ENCODE data around the gene VIPAS39.
A peak's percentile ranks its signal among the peaks of the same experiment; 100 is the strongest.

VIPAS39 gene

GRCh38 chr14:77475432-77476115 is 18.2 kb upstream of the VIPAS39 start:
- H3K4me3 Mint-ChIP-seq: no peak overlapping the region
- no peaks in the 10 kb centered on the region for H3K9me3 Mint-ChIP-seq
- DNase-seq: no peak
- H3K27me3 Mint-ChIP-seq (ENCODE audit: low read depth, poor library complexity): peaks cover 9% of the 10 kb centered on the region
- H3K36me3 Mint-ChIP-seq (ENCODE audit: low read depth): no peaks in the 10 kb centered on the region
- H3K4me1 Mint-ChIP-seq: peaks cover 52% of the 10 kb centered on the region
- no peak overlapping the region for H3K27ac Mint-ChIP-seq
- TF ChIP-seq CTCF (IDR thresholded peaks at IDR 0.05): no peak

- peaks cover 54% of the 10 kb centered on the region for H3K4me1 Mint-ChIP-seq
- peak overlapping the region; percentile 8 for H3K27ac Mint-ChIP-seq
- DNase-seq: no peak
- peaks cover 9% of the 10 kb centered on the region for H3K27me3 Mint-ChIP-seq (ENCODE audit: low read depth, poor library complexity)
- peak overlapping the region; percentile 50 for H3K4me3 Mint-ChIP-seq
- H3K9me3 Mint-ChIP-seq: no peaks in the 10 kb centered on the region
- H3K36me3 Mint-ChIP-seq (ENCODE audit: low read depth): peaks cover 1% of the 10 kb centered on the region
- TF ChIP-seq CTCF (IDR thresholded peaks at IDR 0.05): no peak
Measured at GRCh38 chr14:77474479-77475177, 17.2 kb upstream of the VIPAS39 start.

GRCh38 chr14:77473921-77474320 is 16.5 kb upstream of the VIPAS39 start:
- H3K27ac Mint-ChIP-seq: peak overlapping the region; percentile 8
- peak overlapping the region; percentile 50 for H3K4me3 Mint-ChIP-seq
- peaks cover 8% of the 10 kb centered on the region for H3K36me3 Mint-ChIP-seq (ENCODE audit: low read depth)
- peaks cover 9% of the 10 kb centered on the region for H3K27me3 Mint-ChIP-seq (ENCODE audit: low read depth, poor library complexity)
- no peak for DNase-seq
- no peaks in the 10 kb centered on the region for H3K9me3 Mint-ChIP-seq
- no peak for TF ChIP-seq CTCF (IDR thresholded peaks at IDR 0.05)
- peaks cover 54% of the 10 kb centered on the region for H3K4me1 Mint-ChIP-seq

GRCh38 chr14:77470224-77470870 is 12.9 kb upstream of the VIPAS39 start:
- no peak for DNase-seq
- peaks cover 37% of the 10 kb centered on the region for H3K36me3 Mint-ChIP-seq (ENCODE audit: low read depth)
- no peak for TF ChIP-seq CTCF (IDR thresholded peaks at IDR 0.05)

GRCh38 chr14:77469539-77469938 is 12.1 kb upstream of the VIPAS39 start:
- H3K4me3 Mint-ChIP-seq: no peak overlapping the region
- no peak for TF ChIP-seq CTCF (IDR thresholded peaks at IDR 0.05)
- H3K27ac Mint-ChIP-seq: peak overlapping the region; percentile 81
- H3K9me3 Mint-ChIP-seq: no peaks in the 10 kb centered on the region
- peaks cover 45% of the 10 kb centered on the region for H3K36me3 Mint-ChIP-seq (ENCODE audit: low read depth)
- no peaks in the 10 kb centered on the region for H3K27me3 Mint-ChIP-seq (ENCODE audit: low read depth, poor library complexity)
- DNase-seq: no peak
- peaks cover 35% of the 10 kb centered on the region for H3K4me1 Mint-ChIP-seq

More at GRCh38 chr14:77470224-77470870, 12.9 kb upstream of the VIPAS39 start:
- Mint-ChIP-seq H3K4me1 (peaks cover 43% of the 10 kb centered on the region), H3K27me3 (ENCODE audit: low read depth, poor library complexity) (peaks cover under 1% of the 10 kb centered on the region), H3K27ac (peak overlapping the region; percentile 59), H3K4me3 (no peak overlapping the region), H3K9me3 (no peaks in the 10 kb centered on the region)
